GM18502 (cell line): ENCODE results near the gene JAM3.

Source experiments
- ATAC-seq: cut with Tn5 transposase; IDR thresholded peaks from one replicate; pipeline ENCODE4 v1.9.1; 2021; ENCODE audit warnings: mild to moderate bottlenecking; ENCODE audit not compliant: unreplicated experiment, poor library complexity

The JAM3 gene

DNA sequence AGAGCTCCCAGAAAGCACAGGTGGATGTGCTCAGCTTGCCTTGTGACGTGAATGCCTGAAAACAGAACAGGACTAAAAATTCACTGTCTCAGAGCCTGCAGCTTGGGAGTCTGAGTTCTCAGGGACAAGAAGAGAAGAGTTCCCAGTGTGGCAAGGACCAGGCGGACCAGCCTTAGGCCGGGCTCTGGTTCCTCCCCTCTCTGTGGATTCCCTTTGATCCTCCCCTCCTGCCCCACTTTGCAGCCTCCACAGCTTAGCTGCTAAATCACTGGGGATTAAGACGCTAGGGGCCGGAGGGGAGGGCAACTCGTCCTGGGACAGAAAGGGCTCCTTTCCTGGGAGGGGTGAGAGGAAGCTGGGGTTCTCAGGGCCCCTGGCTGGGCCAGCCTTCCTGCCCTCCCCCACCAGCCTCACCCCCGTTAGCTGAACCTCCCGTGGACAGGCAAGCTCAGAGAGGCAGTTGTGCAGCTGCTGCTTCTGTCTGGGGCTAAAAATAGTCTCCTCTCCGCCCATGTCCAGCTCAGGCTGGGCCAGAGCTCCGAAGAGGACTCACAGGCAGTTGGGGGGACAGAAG lies 29.9 kb upstream of the JAM3 start:
- no peak for ATAC-seq

DNA sequence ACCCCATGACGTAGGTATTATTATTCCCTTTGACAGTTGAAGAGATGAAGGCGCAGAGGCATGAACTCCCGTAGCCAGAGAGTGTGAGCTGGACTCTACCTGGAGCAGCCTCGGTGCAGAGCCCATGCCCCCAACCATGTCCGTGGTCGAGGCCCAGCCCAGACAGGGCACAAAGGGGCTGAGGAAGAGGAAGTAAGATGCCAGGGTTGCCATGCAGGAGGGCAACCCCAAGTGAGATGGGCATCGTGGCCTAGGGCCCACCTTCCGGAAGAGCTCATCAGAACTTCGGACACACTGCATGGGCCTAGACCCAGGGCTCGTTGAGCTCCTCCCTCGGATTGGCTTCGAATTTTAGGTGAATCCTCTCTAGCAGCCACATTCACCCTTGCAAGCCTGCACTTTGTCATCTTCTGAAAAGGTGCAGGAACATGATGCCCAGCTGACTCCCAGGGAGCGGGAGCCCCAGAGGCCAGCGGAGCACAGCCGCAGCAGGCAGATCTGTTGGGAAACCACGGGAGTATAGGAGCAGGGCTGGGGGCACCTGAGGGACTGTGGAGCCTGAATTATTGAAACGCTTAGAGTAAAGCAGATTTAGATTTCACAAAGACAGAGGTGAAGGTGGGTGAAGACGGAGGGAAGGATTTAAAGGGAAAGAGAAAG lies 29.0 kb upstream of the JAM3 start:
- no peak for ATAC-seq

DNA sequence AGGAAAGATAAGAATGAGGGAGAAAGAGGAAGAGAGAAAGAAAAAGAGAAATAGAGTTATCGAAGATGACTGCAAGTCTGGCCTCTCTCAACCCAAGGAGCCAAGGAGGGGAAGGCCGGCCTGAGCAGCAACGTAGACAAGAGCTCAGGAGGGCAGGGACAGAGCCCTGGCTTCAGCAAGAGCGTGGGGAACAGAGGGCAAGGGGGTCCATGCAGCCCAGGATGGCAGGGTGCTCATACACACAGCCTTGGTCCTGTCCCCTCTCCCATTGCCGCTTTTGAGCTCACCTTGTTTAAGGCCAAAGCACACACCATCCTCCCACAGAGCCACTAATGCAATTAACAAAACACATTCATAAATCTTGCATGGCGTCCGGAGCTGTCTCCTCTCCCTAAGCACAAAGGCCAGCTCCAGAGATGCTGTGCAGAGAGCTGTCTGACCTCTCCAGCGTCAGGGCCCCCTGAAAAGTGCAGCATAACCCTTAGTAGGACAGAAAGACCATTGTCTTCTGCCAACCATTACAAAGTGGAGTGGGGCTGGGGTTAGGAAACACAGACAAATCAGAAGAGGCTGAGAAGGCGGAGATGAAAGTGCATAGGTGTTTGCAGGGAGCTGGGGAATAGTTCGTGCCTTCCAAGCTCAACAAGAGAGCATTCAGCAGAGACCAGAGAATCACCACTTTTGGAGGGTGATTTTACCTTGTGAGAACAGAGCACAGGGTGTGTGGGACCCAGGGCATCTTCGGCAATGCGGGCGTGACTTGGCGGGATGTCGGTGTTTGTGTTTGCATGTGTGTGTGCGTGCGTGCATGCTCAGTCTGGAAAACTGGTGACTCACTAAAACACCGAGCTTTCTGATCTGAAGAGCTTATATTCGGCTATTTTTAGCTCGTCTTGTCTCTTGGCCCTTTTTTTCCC lies 28.2 kb upstream of the JAM3 start:
- no peak for ATAC-seq

DNA sequence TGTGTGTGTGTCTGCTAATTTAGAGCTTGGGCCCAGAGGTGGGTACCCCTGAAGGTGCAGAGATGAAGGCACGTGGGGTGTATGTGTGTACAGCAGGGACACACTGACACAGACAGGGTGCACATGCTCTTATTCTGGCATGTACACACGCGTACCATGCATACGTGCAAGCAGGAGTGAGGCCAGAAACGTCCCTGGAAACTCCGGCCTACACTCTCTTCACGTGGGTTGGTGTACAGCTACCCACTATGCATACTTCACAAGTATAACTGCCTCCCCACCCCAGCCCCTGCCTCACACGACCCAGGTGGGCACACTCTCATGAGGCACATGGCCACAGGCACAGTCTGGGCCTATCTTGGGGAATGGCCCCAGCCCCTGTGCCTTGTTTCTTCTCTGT lies 27.5 kb upstream of the JAM3 start:
- ATAC-seq: no peak

DNA sequence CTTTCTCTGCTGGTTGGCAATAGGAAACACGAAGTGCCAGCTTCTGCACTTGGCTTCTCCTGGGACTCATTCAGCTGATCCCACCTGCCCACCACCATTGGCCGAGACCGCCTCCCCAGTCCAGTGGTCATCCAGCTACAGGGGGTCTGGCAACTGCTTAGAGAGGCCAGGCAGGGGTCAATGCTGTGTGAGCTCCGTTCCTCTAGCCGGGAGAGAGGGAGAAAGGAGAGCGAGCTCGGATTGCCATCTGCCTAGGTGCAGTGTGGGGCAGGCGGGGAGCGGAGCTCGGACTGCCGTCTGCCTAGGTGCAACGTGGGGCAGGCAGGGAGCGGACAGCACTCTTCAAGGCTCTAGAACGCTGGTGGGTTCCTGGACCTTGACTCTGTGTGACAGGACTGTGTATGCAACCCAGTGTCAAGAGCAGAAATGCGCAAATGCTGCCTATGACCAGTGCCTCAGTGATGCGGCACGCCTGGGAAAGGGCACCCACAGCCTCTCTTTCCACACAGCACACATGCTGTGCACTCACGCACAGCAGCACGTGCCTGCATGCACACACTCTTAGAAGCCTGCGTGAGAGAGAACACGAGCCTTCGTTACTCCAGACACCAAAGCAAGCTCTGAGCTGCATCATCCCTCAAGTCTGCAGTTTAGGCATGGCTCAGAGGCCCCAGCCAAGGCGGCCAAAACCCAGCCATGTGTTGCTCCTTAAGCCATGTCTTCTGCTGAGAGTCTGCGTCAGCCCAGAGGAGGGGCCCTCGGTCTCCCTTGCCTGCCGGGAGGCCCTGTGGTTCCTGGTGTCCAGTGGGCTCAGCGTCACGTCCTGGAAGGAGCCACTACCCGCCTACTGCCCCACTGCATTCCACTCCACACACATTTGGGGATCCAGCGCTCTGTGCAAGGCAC lies 26.8 kb upstream of the JAM3 start:
- no peak for ATAC-seq

DNA sequence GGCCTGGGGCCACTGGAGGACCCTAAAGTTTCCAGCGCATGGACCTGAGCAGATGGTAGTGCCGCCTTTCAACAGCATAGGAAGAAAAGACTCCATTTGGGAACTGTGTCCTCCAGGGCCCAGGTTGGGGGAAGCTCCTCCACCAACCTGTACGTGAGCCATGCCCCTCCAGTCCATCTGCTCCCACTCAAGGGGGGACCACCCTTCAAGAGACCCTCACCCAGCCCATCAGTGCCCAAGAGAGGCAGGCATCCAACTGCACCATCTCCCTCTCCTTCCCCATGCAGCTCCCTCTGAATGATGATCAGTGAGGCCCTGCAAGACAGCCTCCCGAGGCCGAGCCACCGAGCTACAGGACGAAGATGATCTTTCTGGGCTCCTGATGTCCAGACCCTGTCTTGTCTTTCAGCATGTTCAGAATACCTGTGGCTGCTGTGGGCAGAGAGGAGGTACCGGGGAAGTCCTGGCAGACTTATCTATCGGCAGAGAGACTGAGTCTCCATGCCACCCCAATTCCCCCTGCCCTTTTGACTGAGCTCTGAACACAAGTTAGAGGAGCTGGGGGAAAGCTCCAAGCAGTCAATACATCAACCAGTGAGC lies 25.0 kb upstream of the JAM3 start:
- no peak for ATAC-seq

DNA sequence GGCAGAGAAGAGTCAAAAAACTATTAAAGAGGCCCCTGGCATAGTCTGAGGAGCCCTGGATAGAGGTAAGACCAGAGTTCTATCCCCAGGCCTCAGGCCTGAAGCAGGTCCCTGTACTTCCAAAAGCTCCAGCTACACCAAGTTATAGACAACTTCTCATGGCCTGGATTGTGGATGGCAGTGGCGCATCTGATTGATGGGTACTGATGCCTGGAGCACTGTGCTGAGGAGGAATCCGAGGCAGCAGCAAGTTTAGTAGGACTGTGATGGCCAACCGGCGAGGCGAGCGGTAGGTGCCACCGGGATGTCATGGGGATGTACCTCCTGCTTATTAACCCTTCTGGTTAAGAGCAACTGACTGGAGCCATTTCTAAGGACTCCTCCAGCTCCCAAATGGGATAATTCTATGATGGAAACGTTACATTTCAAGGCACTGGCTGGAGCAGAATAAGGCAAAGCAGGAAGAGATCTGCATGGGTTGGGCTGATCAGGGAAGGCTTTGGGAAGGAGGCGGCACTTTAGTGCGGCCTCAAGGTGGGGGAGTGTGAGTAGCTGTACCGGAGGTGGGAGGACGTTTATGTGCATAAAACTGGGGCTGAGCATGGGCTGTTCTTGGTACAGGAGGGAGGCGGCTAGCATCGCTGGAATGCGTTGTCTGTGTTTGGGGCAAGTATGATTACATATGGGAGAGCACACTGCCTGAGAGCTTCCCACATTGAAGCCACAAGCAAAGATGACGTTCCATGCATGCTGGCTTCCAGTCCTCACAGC lies 24.2 kb upstream of the JAM3 start:
- ATAC-seq: no peak

DNA sequence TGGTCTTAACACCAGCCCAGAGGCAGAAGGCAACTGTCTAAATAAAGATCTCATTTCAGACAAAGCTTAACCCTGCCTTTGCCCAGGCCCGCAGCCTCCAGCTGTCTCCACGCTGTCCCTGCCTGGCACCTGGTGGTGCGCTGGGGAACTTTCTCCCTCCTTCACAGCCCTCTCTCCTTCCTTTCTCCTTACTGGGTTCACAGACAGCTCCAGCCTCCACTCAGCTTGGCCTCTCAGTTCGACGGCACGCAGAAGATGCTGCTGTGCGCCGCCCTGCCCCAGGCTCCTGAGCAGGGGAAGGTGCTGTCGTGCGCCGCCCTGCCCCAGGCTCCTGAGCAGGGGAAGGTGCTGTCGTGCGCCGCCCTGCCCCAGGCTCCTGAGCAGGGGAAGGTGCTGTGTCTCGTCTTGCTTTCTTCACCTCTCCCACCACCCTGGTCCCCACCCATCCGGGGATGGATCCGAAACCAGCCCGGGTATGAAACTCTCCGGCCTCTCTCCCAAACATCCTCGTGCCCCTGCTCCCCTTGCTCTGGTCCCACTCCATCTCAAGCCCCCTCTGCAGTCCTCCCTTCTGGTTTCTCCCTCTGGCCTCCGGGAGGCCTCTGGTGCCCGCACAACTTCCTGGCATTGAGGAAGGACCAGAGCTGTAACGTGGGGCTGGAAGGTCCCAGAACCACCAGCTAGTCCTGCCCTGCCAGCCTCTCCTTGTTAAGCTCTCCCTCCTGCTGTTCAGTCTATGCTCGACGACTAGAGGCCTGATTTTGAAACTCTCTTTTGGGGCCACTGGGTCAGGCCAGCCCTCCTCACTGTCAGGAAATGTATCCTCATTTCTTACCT lies 22.9 kb upstream of the JAM3 start:
- no peak for ATAC-seq

DNA sequence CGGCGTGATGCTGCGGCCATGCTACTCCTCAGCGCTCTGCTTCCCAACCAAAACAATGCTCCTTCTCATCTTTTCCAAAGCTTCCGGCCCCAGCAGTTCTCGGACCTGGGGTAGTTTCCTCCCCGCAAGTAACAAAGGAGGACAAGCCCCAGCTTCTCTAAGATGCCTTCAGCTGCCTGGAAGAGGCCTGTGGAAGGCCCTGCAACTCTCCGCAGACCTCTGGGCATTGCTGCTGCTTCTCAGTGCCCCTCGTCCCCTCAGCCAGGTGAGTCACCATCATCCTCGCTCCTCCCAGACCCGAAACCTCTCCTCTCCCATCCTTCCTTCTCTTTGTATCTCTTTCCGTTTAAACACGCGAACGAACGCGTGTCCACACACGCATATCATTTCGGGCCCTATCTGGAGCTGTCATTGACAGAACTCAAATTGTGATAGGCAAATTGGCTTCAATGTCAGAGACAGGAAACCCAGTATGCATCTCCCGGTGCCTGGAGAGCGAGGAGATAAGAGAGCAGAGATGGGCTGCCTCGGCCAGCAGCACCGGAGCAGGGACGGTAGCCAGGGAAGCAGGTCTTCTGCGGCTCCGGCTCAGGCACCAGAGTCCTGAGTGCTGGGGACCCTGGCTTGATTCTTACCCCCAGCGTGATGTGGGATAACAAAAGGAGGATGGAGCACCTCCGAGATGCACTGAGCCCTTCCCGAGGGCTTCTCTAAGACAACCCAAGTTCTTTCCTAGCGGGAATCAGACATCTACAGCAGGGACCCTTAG lies 22.0 kb upstream of the JAM3 start:
- no peak for ATAC-seq

DNA sequence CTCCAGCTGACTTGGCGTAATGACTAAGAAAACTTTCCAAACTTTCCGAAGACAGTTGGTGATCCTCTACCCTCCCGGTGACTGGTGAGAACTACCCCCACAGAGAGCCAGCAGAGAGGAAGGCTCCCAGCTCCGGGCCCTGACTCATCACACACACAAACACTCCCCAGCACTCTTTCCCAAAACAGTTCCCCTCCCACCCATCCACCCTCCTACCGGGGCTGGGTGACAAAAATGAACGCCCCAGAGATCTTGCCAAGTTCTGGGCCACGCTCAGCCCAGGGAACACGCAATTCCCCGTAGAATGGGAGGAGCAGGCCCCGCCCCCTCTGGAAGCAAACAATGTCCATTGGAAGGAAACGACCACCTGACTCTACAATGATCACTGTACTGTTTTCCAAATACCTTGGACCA lies 21.3 kb upstream of the JAM3 start:
- no peak for ATAC-seq

DNA sequence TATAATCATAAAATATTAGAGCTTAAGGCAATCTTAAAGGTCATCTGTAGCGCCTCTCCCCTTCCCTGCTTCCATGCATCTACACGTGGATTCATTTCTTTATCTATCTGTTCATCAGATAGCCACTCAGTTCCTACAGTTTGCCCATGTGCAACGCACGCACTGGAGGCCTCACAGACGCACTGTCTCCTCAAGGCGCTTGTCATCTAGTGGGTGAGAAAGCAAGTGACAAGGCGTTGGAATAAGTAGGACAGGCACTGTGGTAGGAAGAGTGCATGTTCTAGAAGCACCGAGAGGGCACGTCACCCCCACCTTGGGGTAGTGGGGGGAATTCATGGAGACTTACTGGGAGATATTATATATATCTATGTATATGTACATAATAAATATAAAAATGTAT lies 20.8 kb upstream of the JAM3 start:
- ATAC-seq: no peak

DNA sequence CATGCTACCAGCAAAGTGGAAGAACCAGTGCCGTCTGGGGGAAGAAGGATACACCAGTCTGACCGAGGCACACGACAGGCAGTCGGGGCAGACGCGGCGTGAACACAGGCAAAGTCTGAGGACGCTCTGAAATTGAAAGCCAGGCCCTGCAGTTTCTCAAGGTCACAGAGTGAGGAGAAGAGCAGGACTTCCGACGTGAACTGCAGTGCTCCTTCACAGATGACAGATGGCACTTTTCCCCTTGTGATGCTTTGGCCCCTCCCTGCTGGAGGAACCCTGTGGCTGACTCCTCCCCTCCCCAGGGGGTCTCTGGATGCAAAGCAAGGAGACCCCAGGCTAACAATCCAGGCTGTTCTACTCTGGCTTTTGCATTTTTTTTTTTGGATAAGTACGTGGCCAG lies 19.6 kb upstream of the JAM3 start:
- no peak for ATAC-seq

DNA sequence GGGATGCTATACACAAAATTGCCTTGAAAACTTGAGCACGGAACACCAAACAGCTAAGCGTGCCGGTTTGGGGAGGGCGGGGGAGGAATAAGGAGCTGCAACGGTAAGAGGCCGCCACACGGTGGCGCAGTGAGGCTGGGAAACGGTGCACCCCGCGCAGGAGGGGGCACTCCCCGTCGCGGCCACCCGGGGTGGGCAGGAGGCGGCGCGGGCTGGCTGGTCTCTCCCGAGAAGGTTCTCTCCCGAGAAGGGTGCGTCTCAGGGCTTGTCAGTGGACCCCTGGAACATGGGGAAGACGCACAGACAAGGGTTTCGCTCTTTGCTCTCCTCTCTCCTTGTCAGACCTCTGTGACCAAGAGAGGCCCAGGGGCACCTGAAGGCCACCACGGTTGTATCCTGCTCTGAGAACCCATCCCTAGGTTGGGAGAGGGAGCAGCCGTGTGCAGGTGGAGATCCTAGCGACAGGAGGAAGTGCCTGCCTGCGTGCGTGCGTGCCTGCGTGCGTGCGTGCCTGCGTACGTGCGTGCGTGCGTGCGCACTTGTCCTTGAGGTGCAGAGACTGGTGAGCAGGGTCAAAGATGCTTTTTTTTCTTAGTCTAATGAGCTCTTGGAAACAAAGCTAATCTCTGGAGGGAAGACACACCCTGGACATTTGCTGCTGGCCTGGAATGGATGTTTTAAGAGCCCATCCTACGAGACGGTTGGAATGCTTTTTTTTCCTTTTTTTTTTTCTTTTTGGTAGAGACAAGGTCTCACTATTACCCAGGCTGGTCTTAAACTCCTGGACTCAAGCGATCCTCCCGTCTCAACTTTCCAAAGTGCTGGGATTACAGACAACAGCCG lies 18.1 kb upstream of the JAM3 start:
- peak; percentile 89 for ATAC-seq

DNA sequence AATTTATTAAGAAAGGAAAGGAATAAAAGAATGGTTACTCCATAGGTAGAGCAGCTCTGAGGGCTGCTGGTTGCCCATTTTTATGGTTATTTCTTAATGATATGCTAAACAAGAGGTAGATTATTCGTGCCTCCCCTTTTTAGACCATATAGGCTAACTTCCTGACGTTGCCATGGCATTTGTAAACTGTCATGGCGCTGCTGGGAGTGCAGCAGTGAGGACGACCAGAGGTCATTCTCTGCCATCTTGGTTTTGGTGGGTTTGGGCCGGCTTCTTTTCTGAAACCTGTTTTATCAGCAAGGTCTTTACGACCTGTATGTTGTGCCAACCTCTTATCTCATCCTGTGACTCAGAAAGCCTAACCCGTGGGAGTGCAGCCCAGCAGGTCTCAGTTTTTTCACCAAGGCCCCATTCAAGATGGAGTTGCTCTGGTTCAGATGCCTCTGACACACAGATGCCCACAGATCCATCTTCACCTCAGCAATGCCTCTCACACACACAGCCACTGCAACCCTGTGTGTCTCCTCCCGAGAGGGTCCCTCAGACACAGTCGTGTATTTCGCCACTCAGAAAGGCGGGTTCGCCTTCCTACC lies 16.4 kb upstream of the JAM3 start:
- no peak for ATAC-seq

DNA sequence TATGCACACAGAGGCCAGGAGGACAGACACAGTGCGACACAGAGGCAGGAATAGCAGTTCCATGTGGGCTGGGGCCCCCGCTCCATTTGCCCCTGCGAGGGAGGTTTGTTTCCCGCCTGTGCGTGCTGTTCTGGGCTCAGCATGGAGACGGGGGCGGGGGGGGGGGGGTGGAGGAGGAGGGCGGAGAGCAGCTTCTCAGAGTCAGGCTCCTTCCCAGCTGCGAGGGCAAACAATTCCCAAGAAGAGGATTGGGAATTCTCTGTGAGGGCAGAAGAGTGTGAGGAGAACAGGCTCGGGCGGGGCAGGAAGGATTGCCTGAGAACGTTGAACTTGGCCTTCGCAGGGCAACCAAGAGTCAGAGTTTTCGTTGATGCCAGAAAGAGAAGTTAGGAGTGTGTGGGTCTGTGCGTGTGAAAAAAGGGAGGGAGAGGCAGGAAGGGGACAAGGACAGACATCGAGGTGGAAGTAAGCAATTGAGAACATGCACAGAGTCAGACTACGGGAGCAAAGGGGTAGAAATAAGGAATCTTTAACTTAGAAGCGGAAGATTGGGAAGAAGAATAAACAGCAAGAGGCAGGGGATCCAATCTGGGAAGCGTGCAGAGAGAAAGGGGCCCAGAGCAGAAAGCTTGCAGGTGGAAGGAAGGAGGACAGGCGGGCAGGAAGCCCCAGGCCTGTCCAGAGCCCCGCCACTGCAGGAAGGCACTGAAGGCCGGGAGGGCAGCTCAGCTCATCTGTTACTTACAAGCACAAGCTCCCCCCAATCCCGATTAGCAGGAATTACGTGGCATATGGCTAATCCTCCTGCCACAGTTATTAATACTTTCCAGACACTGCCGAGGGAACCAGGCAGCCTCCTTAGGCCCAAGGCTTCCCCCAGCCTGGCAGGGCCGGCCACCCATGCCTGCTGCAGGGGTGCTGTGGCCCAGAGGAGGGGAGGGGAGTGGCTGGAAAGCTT lies 15.6 kb upstream of the JAM3 start:
- no peak for ATAC-seq
